Stimulated activated naive B cell treated with anti-CD40 and anti-IgM and Interleukin-4, amounts not matched to agents 10 μg/mL and 1 μg/mL and 100 μg/mL, for 72 hours (primary cell): Measurements from ENCODE around the gene MROH8.

Source experiments
- ATAC-seq, 2 donors: fragments of 150-1000 bp; cut with Tn5 transposase; replicated peaks; 2 replicates each; pipeline ENCODE4 v1.10.0; 2021; ENCODE audit warnings: moderate library complexity in 1 of 2
- DNase-seq: peaks from one replicate; pipeline ENCODE4 v3.0.0; 2021
- H3K27ac Mint-ChIP-seq: one replicate; pipeline ENCODE4 v1.8.0; 2022; ENCODE audit warnings: mild to moderate bottlenecking, mixed read lengths
- H3K27me3 Mint-ChIP-seq, 2 donors: one replicate each; pipeline ENCODE4 v1.8.0; 2022; ENCODE audit warnings: mixed read lengths in 2 of 2
- H3K36me3 Mint-ChIP-seq, 2 donors: one replicate each; pipeline ENCODE4 v1.8.0; 2022; ENCODE audit warnings: mixed read lengths in 2 of 2, mild to moderate bottlenecking in 1 of 2
- H3K4me1 Mint-ChIP-seq, 2 donors: one replicate each; pipeline ENCODE4 v1.8.0; 2022; ENCODE audit warnings: mixed read lengths in 2 of 2, mild to moderate bottlenecking in 1 of 2
- H3K4me3 Mint-ChIP-seq, 2 donors: one replicate each; pipeline ENCODE4 v1.8.0; 2022; ENCODE audit warnings: mild to moderate bottlenecking in 2 of 2, mixed read lengths in 2 of 2, moderate library complexity in 1 of 2
- H3K9me3 Mint-ChIP-seq, 2 donors: one replicate each; pipeline ENCODE4 v1.8.0; 2022; ENCODE audit warnings: mixed read lengths in 2 of 2, mild to moderate bottlenecking in 1 of 2

Gene MROH8

GRCh38 chr20:37178839-37179682 is at the start of gene MROH8, which contains the start of gene RPN2:
Gene MROH8 (minus strand): TSS chr20:37179548.
Gene RPN2 (plus strand): TSS chr20:37179330. CDS start chr20:37179357, 27 bp downstream.
- DNase-seq (peak; percentile 96), ATAC-seq (peak; percentile 97)
- Mint-ChIP-seq H3K4me1 (peaks cover 25 to 45% of the 10 kb centered on the region in 2 donors), H3K9me3 (no peaks in the 10 kb centered on the region), H3K27me3 (no peaks in the 10 kb centered on the region), H3K27ac (peak within 1 kb of the TSS; percentile 100), H3K36me3 (peaks cover 17 to 24% of the 10 kb centered on the region in 2 donors), H3K4me3 (peak within 1 kb of the TSS; percentile 93 to 97)

- Mint-ChIP-seq H3K4me1 (no peaks in the 10 kb centered on the region), H3K9me3 (no peaks in the 10 kb centered on the region), H3K27ac (peak overlapping the region; percentile 9), H3K27me3 (no peaks in the 10 kb centered on the region), H3K36me3 (peaks cover 53 to 62% of the 10 kb centered on the region in 2 donors), H3K4me3 (no peak overlapping the region)
- no peak for ATAC-seq
- no peak for DNase-seq
These were observed 49.3 kb upstream of the MROH8 start for GRCh38 chr20:37228656-37229055.

- no peaks in the 10 kb centered on the region for H3K27me3 Mint-ChIP-seq
- H3K9me3 Mint-ChIP-seq, result no peaks in the 10 kb centered on the region
- peaks cover 56 to 66% of the 10 kb centered on the region in 2 donors for H3K36me3 Mint-ChIP-seq
These were observed 48.7 kb upstream of the MROH8 start for GRCh38 chr20:37228082-37228481.

DNA sequence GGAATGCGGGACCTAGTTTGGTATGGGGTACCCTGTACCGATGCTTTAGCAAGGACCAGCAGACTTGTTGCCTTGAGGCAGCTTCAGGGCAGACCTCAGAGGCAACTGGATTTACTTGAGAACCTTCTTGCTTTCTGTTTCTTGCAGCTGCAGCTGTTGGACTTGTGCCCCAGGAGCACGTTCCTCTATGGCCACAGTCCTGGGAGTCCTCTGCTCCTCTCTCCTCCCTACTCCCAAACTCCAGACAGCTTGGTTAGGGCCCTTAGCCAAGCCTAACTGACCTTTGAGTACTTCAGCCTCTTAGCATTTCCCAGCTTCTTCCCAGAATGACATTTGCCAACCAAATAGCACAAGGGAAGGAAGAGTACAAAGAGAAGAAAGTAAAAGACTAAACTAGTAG is 47.5 kb upstream of the MROH8 start:
- H3K4me3 Mint-ChIP-seq, result no peak overlapping the region
- no peaks in the 10 kb centered on the region for H3K9me3 Mint-ChIP-seq
- ATAC-seq (no peak), DNase-seq (no peak)
- no peak overlapping the region for H3K27ac Mint-ChIP-seq
- peaks cover 50 to 60% of the 10 kb centered on the region in 2 donors for H3K36me3 Mint-ChIP-seq
- H3K27me3 Mint-ChIP-seq, result no peaks in the 10 kb centered on the region
- H3K4me1 Mint-ChIP-seq, result peaks cover 3 to 6% of the 10 kb centered on the region in 2 donors

More at GRCh38 chr20:37228082-37228481, 48.7 kb upstream of the MROH8 start:
- no peak overlapping the region for H3K27ac Mint-ChIP-seq
- H3K4me1 Mint-ChIP-seq, result peaks cover 0 to 1% of the 10 kb centered on the region in 2 donors
- DNase-seq (no peak), ATAC-seq (no peak)
- H3K4me3 Mint-ChIP-seq, result no peak overlapping the region

DNA sequence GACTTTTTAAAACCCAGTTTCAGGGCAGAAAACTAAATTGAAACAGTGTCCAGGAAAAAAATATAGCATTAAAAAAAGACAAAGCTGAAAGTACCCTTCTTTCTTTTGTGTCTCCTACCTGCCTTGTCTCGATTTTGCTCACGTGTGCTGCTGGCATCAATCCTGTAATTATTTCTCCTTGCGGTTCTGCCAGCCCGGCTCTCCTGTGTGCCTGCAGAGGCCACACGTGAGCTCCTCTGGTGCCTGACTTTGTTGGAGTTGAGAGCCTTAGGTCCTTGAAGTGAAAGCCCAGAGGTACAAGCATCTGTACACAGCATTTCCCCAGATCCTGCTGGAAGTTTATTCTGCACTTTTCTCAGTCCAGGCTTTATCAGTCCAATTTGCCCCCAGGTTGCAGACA is 45.8 kb upstream of the MROH8 start:
- Mint-ChIP-seq H3K36me3 (peaks cover 35 to 51% of the 10 kb centered on the region in 2 donors), H3K27ac (no peak overlapping the region)
- no peak for DNase-seq

DNA sequence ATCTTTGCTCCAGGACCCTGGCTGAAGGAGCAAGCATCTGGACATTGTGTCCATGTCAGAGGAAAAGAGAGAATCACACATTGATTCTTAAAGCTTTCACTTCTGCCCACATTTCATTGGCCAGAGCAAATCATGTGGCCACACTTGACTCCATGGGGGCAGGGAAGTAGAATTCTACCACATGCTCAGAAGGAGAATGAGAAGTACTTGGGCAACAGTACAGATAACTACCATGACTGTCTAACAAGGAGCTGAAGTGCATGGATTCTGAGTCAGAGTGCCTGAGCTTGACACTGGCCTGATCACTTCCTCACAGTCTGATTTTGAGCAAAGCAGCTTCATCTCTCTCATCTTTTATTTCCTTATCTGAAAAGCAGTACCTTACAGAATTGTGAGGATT is 43.7 kb upstream of the MROH8 start:
- no peaks in the 10 kb centered on the region for H3K9me3 Mint-ChIP-seq
- no peak overlapping the region for H3K4me3 Mint-ChIP-seq
- H3K4me1 Mint-ChIP-seq, result peaks cover 4 to 12% of the 10 kb centered on the region in 2 donors
- no peaks in the 10 kb centered on the region for H3K27me3 Mint-ChIP-seq
- DNase-seq (peak; percentile 10), ATAC-seq (peak; percentile 92 to 98)
- H3K36me3 Mint-ChIP-seq, result peaks cover 37 to 52% of the 10 kb centered on the region in 2 donors
- H3K27ac Mint-ChIP-seq, result no peak overlapping the region

More for the DNA sequence above, 45.8 kb upstream of the MROH8 start:
- H3K27me3 Mint-ChIP-seq, result no peaks in the 10 kb centered on the region
- no peak for ATAC-seq
- H3K4me1 Mint-ChIP-seq, result peaks cover 3 to 6% of the 10 kb centered on the region in 2 donors
- H3K9me3 Mint-ChIP-seq, result no peaks in the 10 kb centered on the region
- no peak overlapping the region for H3K4me3 Mint-ChIP-seq

DNA sequence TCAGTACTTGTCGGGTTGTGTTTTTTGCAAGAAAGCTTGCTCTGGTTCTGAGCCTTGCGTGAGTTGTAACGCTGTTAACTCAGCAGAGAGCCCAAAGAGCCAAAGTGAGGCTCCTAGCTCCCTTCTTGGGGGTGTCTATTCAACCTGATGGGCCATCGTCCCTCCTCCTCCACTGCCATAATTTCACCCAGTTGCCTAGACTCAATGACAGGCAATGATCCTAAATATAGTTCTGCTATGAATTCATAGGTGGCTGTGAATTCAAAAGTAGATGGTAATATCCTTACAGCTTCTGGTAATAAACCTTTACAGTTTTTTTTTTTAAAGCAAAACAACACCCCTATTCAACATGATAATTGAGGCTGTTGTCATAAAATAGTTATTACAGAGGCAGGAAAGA is 42.7 kb upstream of the MROH8 start:
- Mint-ChIP-seq H3K4me1 (peaks cover 4 to 12% of the 10 kb centered on the region in 2 donors), H3K36me3 (peaks cover 43 to 47% of the 10 kb centered on the region in 2 donors), H3K27ac (no peak overlapping the region), H3K9me3 (no peaks in the 10 kb centered on the region), H3K4me3 (no peak overlapping the region), H3K27me3 (no peaks in the 10 kb centered on the region)
- no peak for ATAC-seq
- DNase-seq, result no peak

- no peak for DNase-seq
- no peak for ATAC-seq
- Mint-ChIP-seq H3K27ac (no peak overlapping the region), H3K36me3 (peaks cover 50 to 54% of the 10 kb centered on the region in 2 donors), H3K27me3 (no peaks in the 10 kb centered on the region), H3K9me3 (no peaks in the 10 kb centered on the region), H3K4me3 (no peak overlapping the region), H3K4me1 (peaks cover 4 to 12% of the 10 kb centered on the region in 2 donors)
These were observed 41.4 kb upstream of the MROH8 start for GRCh38 chr20:37220731-37221130.

DNA sequence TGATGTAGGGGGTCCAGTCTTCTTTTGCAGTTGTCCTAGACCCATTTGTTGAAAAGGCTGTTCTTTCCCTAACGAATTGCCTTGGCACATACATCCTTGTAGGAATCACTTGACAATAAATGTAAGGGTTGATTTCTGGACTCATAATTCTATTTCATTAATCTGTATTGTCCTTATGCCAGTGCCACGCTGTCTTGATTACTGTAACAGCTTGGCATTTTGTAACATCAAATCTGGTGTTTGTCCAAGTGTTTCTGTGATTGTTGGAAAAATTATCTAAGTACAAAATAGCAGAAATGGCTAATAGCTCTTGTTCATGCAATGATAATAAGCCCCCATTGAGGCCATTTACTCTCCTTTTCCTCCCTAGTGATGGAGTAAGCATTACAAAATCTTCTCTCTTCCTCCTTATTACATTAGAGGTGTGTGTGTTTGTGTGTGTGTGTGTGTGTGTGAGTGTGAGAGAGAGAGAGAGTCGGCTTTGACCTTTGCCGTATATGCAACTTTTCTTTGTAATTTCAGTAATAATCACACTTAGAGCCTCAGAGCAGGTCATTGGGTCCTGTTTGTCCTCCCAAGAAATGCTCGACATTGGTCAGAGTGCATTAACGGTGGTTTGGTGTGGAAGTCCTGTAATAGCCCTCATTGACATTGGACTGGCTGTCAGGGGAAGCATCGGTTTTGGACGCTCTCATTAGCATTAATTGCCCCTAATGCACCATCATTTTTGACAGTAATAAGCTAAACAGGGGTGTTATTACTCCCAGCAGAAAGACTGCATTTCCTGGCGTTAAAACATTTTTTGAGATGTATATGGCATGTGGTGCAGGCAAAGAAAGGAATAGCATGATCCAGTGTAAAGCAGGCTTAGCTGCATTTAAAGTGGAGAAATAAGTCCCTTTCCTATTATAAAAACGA is 40.7 kb upstream of the MROH8 start:
- Mint-ChIP-seq H3K4me1 (peaks cover 4 to 17% of the 10 kb centered on the region in 2 donors), H3K36me3 (peaks cover 48 to 52% of the 10 kb centered on the region in 2 donors), H3K4me3 (no peak overlapping the region), H3K27me3 (no peaks in the 10 kb centered on the region), H3K9me3 (no peaks in the 10 kb centered on the region), H3K27ac (no peak overlapping the region)
- DNase-seq (no peak), ATAC-seq (no peak)

- Mint-ChIP-seq H3K36me3 (peaks cover 50 to 56% of the 10 kb centered on the region in 2 donors), H3K4me1 (peaks cover 7 to 17% of the 10 kb centered on the region in 2 donors), H3K27ac (no peak overlapping the region), H3K4me3 (no peak overlapping the region), H3K9me3 (no peaks in the 10 kb centered on the region), H3K27me3 (no peaks in the 10 kb centered on the region)
- ATAC-seq, result no peak
- no peak for DNase-seq
These were observed 39.6 kb upstream of the MROH8 start for GRCh38 chr20:37218976-37219375.

GRCh38 chr20:37218441-37218840 is 39.1 kb upstream of the MROH8 start:
- ATAC-seq (no peak), DNase-seq (no peak)
- Mint-ChIP-seq H3K4me1 (peaks cover 7 to 17% of the 10 kb centered on the region in 2 donors), H3K36me3 (peaks cover 48 to 54% of the 10 kb centered on the region in 2 donors), H3K27ac (no peak overlapping the region), H3K9me3 (no peaks in the 10 kb centered on the region), H3K27me3 (no peaks in the 10 kb centered on the region), H3K4me3 (no peak overlapping the region)

- ATAC-seq (no peak), DNase-seq (no peak)
- no peaks in the 10 kb centered on the region for H3K27me3 Mint-ChIP-seq
- peaks cover 0 to 5% of the 10 kb centered on the region in 2 donors for H3K4me1 Mint-ChIP-seq
- no peaks in the 10 kb centered on the region for H3K9me3 Mint-ChIP-seq
- H3K27ac Mint-ChIP-seq, result no peak overlapping the region
- no peak overlapping the region for H3K4me3 Mint-ChIP-seq
- H3K36me3 Mint-ChIP-seq, result peaks cover 31 to 51% of the 10 kb centered on the region in 2 donors
These were observed 30.4 kb upstream of the MROH8 start for GRCh38 chr20:37209661-37210314.

- Mint-ChIP-seq H3K9me3 (no peaks in the 10 kb centered on the region), H3K27me3 (no peaks in the 10 kb centered on the region), H3K4me1 (peaks cover 0 to 2% of the 10 kb centered on the region in 2 donors), H3K4me3 (no peak overlapping the region), H3K27ac (no peak overlapping the region), H3K36me3 (peaks cover 33 to 51% of the 10 kb centered on the region in 2 donors)
- ATAC-seq (no peak), DNase-seq (no peak)
These were observed 29.8 kb upstream of the MROH8 start for GRCh38 chr20:37209193-37209592.

DNA sequence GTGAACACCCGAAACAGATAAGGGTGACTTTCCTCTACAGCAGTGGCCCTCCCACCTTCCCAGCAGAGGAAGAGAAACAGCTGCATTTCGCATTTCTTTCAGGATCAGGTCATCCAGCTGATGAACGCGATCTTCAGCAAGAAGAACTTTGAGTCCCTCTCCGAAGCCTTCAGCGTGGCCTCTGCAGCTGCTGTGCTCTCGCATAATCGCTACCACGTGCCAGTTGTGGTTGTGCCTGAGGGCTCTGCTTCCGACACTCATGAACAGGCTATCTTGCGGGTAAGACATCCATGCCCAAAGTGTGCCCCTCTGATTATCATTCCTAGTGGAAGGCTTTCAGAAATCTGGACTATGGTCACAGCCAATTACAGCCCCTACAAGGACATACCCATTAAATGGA is 27.8 kb upstream of the MROH8 start:
- no peaks in the 10 kb centered on the region for H3K27me3 Mint-ChIP-seq
- H3K36me3 Mint-ChIP-seq, result peaks cover 31 to 54% of the 10 kb centered on the region in 2 donors
- DNase-seq (no peak), ATAC-seq (no peak)
- no peaks in the 10 kb centered on the region for H3K9me3 Mint-ChIP-seq
- no peak overlapping the region for H3K4me3 Mint-ChIP-seq
- H3K27ac Mint-ChIP-seq, result no peak overlapping the region
- H3K4me1 Mint-ChIP-seq, result peaks cover 2 to 3% of the 10 kb centered on the region in 2 donors
